Measurements from ENCODE around the gene C20orf204.
"Not testable (repeated sequence)": the region's sequence is repeated elsewhere in the genome, so short reads cannot be mapped to it uniquely, and the experiment has no call there.

C20orf204 gene, protein sequence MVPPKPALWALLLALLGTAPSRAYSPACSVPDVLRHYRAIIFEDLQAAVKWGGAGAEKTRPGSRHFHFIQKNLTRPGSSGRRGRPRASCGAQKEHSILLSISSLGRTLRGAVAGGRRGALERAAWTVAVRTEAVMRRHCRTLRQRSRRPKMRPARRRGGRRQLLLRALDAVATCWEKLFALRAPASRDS

DNA sequence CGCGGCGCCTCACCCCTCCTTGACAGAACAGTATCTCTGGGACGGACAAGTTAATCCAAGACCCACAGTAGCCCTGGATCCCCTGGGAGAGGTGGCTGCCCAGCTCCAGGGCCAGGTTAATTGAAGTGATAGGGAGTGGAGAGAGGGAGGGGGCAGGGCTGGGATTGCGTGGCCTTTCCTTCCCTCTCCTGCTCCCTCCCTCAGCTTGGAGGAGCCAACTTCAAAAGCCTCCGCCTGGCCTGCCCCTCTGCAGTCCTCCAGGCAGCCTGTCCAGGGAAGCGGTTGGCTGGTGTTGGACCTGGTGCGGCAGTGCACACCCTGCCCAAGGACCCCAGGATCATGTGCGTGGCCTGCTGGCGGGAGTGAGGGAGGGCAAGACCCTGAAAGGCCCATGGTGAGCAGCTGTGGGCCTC, at the start of gene C20orf204:
Gene C20orf204, plus strand, starts transcription at position 250 of the 413 bp plus-strand sequence. Its CDS starts 142 bp downstream, at position 392.
- no peak for DNase-seq

DNA sequence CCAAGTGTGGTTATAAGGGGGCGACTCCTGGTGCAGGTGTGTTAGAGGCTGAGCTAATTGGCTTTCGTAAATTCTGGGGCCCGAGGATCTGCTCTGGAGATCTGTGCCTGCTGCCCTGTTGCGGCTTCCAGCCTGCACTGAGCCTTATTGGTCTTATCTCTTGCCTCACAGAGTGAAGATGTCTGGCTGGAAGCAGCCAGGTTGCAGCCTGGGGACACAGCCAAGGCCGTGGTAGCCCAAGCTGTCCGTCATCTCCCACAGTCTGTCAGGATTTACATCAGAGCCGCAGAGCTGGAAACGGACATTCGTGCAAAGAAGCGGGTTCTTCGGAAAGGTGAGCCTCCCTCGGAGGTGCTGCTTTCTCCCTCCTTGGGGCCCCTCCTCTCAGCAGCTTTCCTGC, 35.1 kb upstream of the C20orf204 start:
- DNase-seq, result no peak

DNA sequence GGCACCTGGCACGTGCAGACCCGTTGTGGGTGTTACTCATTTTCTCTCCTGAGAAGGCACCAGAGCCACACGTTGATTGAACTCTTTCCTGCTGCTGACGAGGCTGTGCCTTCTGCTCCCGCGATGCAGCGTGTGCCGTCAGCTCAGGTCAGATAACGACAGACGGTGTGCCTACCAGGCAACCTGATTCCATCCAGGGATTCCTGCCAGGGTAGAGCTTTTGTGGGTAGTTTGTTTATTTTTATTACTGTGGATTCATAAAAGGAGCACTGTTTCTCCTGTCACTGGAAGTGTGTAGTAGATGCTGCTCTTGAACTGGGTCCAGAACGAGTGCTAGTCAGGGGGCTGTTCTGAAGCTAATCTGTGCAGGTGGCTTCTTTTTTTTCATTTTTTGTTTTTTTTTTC, 34.4 kb upstream of the C20orf204 start:
- no peak for DNase-seq

DNA sequence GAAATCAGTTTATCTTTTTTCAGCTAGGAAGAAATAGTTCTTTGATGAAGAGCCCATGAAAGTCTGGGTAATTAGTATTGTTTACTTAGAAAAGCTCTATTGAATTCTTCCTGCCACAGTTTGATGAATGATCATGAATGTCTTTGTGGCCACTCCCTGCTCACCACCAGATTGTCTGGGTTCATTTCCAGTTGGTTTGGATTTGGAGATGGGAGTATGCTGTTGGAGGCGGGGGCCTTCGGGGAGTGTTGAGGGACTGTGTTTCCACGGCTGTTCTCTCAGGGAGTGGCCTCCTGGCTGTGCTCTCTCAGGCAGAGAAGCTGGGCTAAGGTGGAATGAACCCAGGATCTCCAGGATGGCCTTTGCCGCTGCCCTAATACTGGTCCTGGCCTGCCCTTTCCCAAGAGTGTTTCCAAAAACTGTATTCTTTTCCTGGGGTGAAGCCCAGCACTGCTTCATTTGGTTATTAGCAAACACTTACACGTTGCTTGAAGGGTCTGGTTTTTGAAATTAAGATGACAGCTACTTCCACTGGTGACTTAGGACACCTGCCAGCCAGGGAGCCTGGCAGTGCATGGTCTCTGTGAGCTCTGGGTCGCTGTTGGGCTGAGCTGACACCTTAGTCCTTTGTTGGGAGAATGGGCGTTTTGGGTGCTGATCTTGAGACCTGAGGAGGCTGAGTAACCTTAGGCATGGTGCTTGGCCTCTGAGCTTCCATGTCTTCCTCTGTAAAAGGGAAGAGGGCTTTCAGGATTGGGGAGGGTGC, 31.8 kb upstream of the C20orf204 start:
- DNase-seq, result no peak

DNA sequence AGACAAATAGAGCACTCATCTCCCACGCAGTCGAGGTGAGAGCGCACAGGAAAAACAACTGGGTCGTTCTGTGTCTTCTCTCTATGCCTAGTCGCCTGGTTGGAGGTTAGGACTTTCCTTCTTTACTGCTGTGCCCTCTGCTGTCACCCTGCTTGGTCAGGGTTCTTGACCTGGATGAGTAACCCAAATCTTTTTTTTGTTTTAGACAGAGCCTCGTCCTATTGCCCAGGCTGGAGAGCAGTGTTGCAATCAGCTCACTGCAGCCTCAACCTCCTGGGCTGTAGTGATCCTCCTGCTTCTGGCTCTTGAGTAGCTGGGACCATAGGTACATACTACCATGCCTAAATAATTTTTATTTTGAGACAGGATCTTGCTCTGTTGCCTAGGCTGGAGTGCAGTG, 30.6 kb upstream of the C20orf204 start:
- DNase-seq, result no peak

DNA sequence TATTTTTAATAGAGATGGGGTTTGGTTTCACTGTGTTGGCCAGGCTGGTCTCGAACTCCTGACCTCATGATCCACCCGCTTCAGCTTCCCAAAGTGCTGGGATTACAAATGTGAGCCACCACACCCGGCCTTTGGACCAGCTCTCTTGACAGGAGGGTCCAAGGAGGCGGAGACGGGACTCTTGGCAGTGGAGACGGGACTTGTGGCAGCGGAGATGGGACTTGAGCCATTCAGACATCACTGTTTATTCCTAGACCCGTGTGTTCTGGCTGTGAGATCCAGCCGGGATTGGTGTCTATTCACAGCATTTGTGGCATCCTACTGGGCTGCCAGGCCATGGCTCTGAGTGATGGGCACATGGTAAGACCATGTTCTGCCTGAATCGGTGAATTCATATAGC, 29.5 kb upstream of the C20orf204 start:
- DNase-seq, result peak in 13 of 56 donors; percentile 4 to 45 (median 16)

DNA sequence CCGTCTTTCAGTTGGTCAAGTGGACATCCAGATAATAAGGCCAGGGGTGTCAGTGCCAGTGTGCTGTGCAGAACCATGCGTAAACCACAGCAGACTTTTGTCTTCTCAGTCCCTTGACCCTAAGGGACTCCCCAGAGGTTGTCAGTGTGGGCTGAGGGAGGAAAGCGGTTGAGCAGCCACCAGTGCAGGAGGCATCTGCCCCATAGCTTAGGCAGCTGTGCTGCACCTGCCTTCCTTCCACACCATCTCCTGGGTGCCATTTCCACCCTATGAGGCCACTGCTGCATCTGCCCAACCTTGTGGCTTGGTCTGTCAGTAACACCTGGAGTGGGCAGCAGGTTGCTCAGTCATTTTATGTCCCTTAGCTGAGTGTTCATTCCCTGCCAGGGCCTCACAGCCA, 29.1 kb upstream of the C20orf204 start:
- no peak for DNase-seq

DNA sequence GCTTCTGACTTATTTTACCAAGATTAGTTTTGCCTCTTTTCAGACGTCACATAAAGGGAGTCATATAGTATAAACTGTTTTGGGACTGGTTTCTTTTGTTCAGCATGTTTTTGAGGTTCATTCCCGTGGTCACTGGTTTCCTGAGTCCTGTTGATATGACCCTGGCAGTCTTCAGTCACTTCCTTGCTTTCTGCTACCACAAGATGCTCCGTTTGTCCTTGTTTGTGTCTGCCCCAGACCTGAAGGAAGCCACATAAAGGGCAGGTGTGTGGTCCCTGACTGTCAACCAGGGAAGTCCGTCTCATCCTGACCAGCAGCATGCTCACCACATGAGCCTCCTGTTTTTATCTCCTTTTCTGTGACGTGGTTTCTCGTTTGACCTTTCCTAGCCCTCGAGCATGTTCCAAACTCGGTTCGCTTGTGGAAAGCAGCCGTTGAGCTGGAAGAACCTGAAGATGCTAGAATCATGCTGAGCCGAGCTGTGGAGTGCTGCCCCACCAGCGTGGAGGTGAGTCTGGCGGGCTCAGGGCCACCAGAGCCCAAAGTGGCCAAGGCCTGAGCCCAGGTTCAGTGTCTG, 26.1 kb upstream of the C20orf204 start:
- DNase-seq, result no peak

DNA sequence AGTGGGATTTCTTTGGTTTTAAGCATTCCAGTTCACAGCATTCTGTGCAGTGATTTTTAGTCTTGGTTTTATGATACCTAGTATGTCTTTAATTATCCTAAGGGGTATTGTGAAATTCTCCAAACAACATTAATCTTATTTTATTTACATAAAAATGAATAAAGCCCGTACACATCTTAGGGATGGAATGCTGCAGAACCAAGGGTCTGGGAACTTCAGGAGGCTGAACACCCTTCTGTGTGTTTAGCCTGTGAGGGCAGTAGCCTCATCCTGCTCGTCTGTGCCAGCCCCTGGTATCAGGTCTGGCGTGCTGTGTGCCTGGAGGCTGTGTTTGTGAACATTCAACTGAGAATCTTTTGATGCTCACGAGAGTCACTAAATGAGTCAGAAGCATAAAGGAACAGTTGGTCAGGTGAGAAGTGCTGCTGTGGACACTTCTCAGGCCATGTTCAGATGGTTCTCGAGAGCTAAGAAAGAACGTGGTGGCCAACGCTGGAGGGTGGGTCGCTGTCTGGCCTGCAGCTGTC, 25.2 kb upstream of the C20orf204 start:
- DNase-seq, result no peak

DNA sequence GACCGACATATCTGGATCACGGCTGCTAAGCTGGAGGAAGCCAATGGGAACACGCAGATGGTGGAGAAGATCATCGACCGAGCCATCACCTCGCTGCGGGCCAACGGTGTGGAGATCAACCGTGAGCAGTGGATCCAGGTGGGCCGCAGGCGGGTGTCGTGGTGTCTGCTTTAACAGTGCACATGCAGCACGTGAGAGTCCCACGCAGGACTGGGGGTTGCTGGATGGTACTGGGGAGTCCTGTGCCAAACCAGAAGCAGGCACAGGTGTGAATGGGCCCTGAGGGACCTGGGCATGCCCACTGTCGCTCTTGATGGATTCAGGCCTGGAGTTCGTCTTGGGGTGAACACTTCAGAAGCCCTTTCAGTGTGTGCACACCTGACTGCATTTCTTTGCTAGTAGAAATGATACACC, 24.6 kb upstream of the C20orf204 start:
- DNase-seq, result no peak

DNA sequence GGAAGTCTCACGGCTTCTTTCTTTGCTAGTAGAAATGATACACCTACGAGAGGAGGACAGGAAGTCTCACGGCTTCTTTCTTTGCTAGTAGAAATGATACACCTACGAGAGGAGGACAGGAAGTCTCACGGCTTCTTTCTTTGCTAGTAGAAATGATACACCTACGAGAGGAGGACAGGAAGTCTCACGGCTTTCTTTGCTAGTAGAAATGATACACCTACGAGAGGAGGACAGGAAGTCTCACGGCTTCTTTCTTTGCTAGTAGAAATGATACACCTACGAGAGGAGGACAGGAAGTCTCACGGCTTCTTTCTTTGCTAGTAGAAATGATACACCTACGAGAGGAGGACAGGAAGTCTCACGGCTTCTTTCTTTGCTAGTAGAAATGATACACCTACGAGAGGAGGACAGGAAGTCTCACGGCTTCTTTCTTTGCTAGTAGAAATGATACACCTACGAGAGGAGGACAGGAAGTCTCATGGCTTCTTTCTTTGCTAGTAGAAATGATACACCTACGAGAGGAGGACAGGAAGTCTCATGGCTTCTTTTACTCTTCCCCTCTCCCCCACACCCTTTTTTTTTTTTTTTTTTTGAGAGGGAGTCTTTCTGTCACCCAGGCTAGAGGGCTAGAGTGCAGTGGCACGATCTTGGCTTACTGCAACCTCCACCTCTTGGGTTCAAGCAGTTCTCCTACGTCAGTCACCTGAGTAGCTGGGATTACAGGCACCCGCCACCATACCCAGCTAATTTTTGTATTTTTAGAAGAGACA, 23.4 kb upstream of the C20orf204 start:
- DNase-seq, result not testable (repeated sequence)

DNA sequence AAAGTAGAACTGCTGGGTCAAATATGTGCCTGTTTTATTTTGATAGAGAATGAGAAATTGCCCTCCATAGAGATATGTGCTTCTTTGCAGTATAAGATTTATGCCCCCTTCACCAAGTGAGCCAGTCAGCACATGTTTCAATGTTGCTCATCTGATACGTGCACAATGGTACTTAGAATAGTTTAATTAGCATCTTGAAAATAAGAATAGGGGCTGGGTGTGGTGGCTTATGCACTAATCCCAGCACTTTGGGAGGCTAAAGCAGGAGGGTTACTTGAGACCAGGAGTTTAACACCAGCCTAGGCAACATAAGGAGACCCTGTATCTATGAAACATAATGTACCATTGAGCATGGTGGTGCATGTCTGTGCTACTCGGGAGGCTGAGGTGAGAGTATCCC, 20.3 kb upstream of the C20orf204 start:
- no peak for DNase-seq

DNA sequence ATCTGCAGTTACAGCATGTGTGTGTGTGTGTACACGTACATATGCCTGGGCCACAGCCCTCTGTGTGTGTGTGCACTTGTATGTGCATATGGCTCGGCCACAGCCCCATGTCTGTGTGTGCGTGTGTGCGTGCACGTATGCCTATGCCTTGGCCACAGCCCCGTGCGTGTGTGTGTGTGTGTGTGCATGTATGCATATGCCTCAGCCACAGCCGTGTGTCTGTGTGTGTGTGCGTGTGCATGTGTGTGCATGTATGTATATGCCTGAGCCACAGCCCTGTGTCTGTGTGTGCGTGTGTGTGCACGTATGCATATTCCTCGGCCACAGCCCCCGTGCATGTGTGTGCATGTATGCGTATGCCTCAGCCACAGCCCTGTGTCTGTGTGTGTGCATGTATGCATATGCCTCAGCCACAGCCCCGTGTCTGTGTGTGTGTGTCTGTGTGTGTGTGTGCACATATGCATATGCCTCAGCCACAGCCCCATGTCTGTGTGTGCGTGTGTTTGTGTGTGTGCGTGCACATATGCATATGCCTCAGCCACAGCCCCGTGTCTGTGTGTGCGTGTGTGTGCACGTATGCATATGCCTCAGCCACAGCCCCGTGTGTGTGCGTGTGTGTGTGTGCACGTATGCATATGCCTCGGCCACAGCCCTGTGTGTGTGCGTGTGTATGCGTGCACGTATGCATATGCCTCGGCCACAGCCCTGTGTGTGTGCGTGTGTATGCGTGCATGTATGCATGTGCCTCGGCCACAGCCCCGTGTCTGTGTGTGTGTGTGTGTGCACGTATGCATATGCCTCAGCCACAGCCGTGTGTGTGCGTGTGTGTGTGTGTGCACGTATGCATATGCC, 14.6 kb upstream of the C20orf204 start:
- DNase-seq, result no peak

DNA sequence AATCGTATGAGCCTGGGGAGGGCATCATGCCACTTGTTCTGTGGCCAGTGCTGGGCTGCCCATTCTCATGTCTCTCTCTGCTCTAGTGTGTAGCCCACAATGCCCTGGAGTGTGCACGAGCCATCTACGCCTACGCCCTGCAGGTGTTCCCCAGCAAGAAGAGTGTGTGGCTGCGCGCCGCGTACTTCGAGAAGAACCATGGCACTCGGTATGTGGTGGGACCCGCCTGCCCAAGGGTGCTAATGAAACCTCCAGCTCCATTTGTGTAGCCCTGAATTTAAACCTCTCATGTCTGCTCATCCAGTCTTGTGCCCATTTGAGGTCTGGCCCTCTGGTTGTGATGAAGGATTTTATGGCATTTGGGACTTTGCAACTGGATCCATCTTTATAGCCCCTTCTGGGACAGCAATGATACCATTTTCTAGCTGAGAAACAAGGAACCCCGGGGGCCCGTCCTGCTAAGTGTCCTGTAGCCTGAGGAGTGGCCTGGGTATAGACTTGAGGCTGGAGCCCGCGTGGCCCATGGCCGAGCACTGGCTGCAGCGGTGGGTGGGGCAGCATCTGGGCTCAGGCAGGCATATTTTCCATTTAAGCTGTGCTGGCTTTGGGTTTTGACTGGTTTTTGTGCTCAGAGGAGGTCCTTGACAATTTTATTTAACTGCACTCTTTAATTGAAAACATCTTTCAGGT, 13.2 kb upstream of the C20orf204 start:
- DNase-seq, result no peak

DNA sequence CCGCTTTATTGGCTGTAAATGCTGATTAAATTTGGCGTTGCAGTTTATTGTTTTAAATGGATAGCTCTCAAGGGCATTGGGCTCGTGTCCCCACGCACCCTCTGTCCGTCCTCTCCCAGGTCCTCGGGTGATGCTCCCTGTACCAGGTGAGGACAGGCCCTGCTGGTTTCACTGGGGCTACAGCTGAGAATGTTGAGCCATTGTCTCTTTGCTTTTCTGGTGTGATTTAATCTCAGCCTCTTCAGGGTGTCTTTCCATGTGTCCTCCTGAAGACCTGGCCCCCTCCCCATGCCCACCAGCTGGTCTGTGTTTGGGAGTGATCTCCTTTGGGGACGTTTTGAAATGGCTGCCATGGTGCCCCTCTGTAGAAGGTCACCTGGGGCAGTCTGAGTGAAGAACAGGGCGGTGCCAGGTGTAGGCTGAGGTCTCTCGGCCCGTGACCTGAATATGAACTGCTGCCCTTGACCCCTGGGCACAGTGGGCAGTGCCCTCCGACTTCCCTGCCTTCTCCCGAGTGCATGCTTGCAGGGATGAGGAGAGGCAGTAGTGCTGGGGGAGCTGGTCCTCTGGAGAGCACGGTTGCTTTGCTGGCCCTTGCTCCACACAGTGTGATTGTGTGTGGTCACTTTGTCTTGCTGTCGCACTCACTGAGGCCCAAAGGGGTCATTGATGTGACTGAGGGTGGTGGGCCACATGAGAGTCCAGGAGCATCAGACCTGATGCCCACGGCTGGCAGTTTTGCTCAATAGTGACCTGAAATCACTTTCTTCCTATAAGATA, 12.4 kb upstream of the C20orf204 start:
- DNase-seq, result no peak

DNA sequence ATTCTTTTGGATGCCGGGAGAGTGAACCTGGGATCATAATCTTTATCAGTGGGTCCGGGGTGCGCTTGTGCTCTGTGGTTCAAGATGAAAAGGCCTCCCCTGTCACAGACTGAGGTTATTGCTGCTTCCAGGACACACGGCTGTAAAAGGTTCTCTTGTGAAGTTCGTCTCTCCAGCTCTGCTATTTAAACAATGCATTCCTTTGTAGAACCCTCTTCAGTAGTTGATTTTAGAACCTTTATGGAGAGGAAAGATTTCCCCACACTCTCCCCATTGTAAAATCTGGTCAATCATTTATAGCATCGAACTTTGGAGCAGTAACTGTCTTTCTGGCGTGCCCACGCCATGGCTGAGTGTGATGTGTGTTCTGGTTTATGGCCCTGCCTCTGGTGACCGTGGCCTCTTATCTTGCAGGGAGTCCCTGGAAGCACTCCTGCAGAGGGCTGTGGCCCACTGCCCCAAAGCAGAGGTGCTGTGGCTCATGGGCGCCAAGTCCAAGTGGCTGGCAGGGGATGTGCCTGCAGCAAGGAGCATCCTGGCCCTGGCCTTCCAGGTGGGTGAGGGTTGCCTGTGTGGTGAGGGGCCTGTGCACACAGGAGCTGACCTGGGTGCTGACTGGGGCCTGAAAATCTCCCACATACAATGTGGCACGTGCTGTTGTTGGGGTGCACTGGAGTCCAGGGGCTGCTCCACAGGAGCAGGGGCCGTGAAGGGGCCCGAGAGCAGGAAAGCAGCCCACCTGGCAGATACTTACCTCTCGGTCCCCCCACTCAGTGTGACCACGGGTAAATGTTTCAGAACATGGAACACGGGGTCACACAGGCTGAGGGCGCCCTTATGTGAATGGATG, 11.6 kb upstream of the C20orf204 start:
- DNase-seq, result no peak

DNA sequence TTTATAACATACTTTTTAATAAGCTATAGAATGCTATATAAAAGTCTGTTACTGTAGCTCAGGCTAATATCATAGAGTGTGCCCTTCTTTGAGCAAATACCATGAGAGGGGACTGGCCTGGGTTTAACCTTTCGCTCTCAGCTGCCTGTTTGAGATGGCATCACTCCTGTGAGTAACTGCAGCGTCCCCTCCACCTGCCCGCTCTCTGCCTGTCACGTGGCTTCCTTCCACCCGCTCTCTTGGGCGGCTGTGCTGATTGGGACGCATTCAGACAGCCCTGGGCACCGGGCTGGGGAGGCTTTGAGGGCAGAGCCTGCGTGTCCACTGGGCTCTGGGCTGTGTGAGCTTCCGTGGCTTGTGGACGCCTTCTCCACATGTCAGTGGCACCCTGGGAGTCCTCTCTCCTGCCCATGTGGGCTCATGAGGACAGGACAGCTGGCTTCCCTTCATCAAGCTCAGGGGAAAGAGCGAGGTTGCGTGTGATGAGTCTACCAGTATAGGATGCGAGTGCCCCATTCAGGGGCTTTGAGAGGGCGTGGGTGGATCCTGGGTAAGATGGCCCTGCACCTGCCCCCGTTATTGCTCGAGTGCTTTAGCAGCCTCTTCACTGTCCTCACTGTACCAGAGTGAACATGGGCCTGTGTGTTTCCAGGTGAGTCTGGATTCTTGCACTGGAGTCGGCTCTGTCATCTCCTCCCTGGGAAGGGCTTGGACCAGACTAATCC, 10.7 kb upstream of the C20orf204 start:
- DNase-seq, result no peak

Measured in nucleus accumbens (tissue), 56 donors.